OCI-LY3 (cell line): Measurements from ENCODE around the gene KLK8.

Experiments used
- CTCF ChIP-seq: fragments of 200-600, 300-600 bp; sonication (generic); IDR thresholded peaks from 2 replicates; pipeline ENCODE4 v1.5.1; 2014; ENCODE audit warnings: antibody characterized with exemption, low read length, low read depth
- EZH2phosphoT487 ChIP-seq: fragments of 200-600 bp; shearing (Covaris generic); IDR thresholded peaks from 2 replicates; pipeline ENCODE4 v1.6.1; 2018; ENCODE audit warnings: antibody characterized with exemption, mixed run types, low read depth

- TF ChIP-seq CTCF (no peak), EZH2phosphoT487 (no peak)
Measured at GRCh38 chr19:51012661-51013190, 11.3 kb upstream of the KLK8 start.
